ENCODE results near the gene GPRC5B. TPM values are rescaled to one million over a fixed set of nuclear protein-coding genes. Genes with fewer than 3 reads are reported as not detected.

GPRC5B gene
- total RNA-seq, 3 donors from 2014 or later (not counting 1 experiment from before 2014, with no cell fraction given): not detected

DNA sequence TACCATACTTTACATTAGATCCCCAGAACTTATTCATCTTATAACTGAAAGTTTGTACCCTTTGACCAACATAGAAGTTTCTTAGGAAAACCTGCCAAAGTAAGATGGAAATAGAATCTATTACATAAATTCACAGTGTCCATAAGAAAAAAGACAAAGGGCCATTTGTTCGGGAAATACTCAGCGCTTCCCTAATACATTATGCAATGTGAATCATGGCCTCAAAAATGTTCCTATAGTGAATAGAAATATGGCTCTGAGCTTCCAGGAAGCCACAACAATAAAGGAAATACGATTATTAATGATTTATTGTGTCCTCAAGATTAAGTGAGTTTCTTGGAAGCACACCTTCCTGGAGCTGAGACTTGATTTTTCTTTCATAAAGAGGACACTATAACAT, 51.5 kb downstream of the GPRC5B start:
- Histone ChIP-seq H3K27ac (ENCODE audit: low read length) (no peak overlapping the region), H3K36me3 (ENCODE audit: control insufficient read depth, insufficient read depth, low read length) (no peaks in the 10 kb centered on the region), H3K4me3 (ENCODE audit: low read length) (no peak overlapping the region), H3K27me3 (ENCODE audit: control insufficient read depth, insufficient read depth, low read length) (no peaks in the 10 kb centered on the region), H3K4me1 (ENCODE audit: control insufficient read depth, insufficient read depth, low read length) (no peaks in the 10 kb centered on the region), H3K9me3 (ENCODE audit: control insufficient read depth, insufficient read depth, low read length) (no peaks in the 10 kb centered on the region)
- intact Hi-C loops (cut with micrococcal nuclease): no loop called here
- no peaks in the 10 kb centered on the region for H3K27me3 Mint-ChIP-seq (ENCODE audit: low read depth in 2 of 2)
- H3K4me3 Mint-ChIP-seq: no peak overlapping the region
- DNase-seq: no peak
- no peaks in the 10 kb centered on the region for H3K36me3 Mint-ChIP-seq
- TF ChIP-seq, protein P1, sequence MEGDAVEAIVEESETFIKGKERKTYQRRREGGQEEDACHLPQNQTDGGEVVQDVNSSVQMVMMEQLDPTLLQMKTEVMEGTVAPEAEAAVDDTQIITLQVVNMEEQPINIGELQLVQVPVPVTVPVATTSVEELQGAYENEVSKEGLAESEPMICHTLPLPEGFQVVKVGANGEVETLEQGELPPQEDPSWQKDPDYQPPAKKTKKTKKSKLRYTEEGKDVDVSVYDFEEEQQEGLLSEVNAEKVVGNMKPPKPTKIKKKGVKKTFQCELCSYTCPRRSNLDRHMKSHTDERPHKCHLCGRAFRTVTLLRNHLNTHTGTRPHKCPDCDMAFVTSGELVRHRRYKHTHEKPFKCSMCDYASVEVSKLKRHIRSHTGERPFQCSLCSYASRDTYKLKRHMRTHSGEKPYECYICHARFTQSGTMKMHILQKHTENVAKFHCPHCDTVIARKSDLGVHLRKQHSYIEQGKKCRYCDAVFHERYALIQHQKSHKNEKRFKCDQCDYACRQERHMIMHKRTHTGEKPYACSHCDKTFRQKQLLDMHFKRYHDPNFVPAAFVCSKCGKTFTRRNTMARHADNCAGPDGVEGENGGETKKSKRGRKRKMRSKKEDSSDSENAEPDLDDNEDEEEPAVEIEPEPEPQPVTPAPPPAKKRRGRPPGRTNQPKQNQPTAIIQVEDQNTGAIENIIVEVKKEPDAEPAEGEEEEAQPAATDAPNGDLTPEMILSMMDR (IDR thresholded peaks at IDR 0.05): no peak
- no CpG with 5 or more reads among the region's 3 CpGs for WGBS (ENCODE audit: insufficient coverage)
- no peak overlapping the region for H3K27ac Mint-ChIP-seq
- no peaks in the 10 kb centered on the region for H3K4me1 Mint-ChIP-seq
- no peak for ATAC-seq
- H3K9me3 Mint-ChIP-seq: no peaks in the 10 kb centered on the region

DNA sequence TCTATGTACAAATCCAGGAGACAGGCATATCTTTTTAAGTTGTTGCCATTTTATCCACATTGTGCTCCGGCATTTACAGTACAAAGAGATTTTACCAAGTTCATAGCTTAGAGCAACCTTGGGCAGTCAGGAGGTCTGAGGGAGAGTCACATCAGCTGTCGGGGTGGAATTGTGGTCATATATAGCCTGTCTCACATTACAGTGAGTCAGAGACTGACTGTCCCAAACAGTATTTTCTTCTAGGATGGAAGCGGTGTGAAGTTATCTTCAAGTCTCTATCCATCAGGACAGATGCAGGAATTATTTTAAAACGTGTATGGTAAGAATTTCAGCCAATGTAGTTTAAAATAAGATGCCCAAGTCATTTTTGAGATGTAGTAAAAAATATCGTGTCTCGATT, 53.0 kb downstream of the GPRC5B start:
- no peak overlapping the region for H3K27ac Mint-ChIP-seq
- no peaks in the 10 kb centered on the region for H3K27me3 ChIP-seq (ENCODE audit: control insufficient read depth, insufficient read depth, low read length)
- H3K9me3 Mint-ChIP-seq: no peaks in the 10 kb centered on the region
- H3K27ac ChIP-seq (ENCODE audit: low read length): no peak overlapping the region
- TF ChIP-seq, protein P1 (IDR thresholded peaks at IDR 0.05): no peak
- no peaks in the 10 kb centered on the region for H3K27me3 Mint-ChIP-seq (ENCODE audit: low read depth in 2 of 2)
- ATAC-seq (no peak), DNase-seq (no peak)
- H3K9me3 ChIP-seq (ENCODE audit: control insufficient read depth, insufficient read depth, low read length): no peaks in the 10 kb centered on the region
- no peaks in the 10 kb centered on the region for H3K36me3 Mint-ChIP-seq
- WGBS (ENCODE audit: insufficient coverage): 72% methylated on average over 4 of the region's 6 CpGs
- no peaks in the 10 kb centered on the region for H3K4me1 Mint-ChIP-seq
- no peak overlapping the region for H3K4me3 ChIP-seq (ENCODE audit: low read length)
- H3K4me1 ChIP-seq (ENCODE audit: control insufficient read depth, insufficient read depth, low read length): no peaks in the 10 kb centered on the region
- intact Hi-C loops (cut with micrococcal nuclease): no loop called here
- no peak overlapping the region for H3K4me3 Mint-ChIP-seq
- H3K36me3 ChIP-seq (ENCODE audit: control insufficient read depth, insufficient read depth, low read length): no peaks in the 10 kb centered on the region

DNA sequence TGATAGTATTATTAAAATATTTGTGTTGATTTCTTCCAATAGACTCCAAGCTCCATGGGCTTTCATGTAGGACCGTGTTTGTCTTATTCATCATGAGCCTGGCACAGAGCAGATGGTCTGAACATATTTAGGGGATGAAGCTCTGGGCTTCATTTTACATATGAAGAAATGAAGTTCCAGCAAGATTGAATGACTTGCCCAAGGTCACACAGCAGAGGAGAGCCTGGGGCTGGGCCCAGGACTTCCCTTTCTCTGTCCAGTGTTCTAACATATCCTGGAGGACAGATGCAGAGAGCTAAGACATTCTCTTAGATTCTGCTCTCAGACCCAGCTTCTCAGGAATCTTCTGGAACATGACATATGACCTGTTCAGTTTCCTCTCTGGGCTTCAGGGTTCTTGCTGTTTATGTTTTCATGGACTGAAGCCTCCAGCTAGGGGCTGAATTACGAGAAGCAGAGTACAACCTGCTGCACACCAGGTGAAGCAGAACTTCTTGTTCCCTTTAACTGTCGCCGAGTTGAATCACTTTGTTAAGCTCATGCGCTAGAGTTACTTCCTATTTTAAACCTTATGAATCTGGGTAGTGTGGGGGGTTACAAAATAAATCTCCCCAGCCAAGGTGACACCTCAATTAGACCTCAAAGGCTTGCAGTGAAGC, 53.6 kb downstream of the GPRC5B start:
- Histone ChIP-seq H3K4me3 (ENCODE audit: low read length) (no peak overlapping the region), H3K4me1 (ENCODE audit: control insufficient read depth, insufficient read depth, low read length) (no peaks in the 10 kb centered on the region), H3K27me3 (ENCODE audit: control insufficient read depth, insufficient read depth, low read length) (no peaks in the 10 kb centered on the region), H3K9me3 (ENCODE audit: control insufficient read depth, insufficient read depth, low read length) (no peaks in the 10 kb centered on the region), H3K36me3 (ENCODE audit: control insufficient read depth, insufficient read depth, low read length) (no peaks in the 10 kb centered on the region), H3K27ac (ENCODE audit: low read length) (no peak overlapping the region)
- Mint-ChIP-seq H3K27ac (no peak overlapping the region), H3K4me3 (no peak overlapping the region), H3K27me3 (ENCODE audit: low read depth in 2 of 2) (no peaks in the 10 kb centered on the region), H3K9me3 (no peaks in the 10 kb centered on the region), H3K36me3 (no peaks in the 10 kb centered on the region), H3K4me1 (no peaks in the 10 kb centered on the region)
- TF ChIP-seq, protein P1 (IDR thresholded peaks at IDR 0.05): no peak
- DNase-seq (no peak), ATAC-seq (no peak)
- intact Hi-C loops (cut with micrococcal nuclease): no loop called here
- WGBS (ENCODE audit: insufficient coverage): 24% methylated on average over 4 of the region's 5 CpGs

All from natural killer cell (primary cell).